Skeletal muscle tissue (tissue), 4 donors: ENCODE results near the gene DNAJC1. TPM values are rescaled to one million over a fixed set of nuclear protein-coding genes. Genes with fewer than 3 reads are reported as not detected.
"Not testable (repeated sequence)": the region's sequence is repeated elsewhere in the genome, so short reads cannot be mapped to it uniquely, and the experiment has no call there.

Experiments used
- H3K27ac ChIP-seq: one replicate; pipeline ENCODE4 v1.7.0; 2013; ENCODE audit warnings: mild to moderate bottlenecking, low read depth, low read length, inconsistent platforms
- H3K27me3 ChIP-seq, 3 donors: one replicate each; pipeline ENCODE4 v1.7.0; 2013; ENCODE audit warnings: low read length in 3 of 3; ENCODE audit not compliant: control insufficient read depth in 3 of 3, insufficient read depth in 3 of 3
- H3K36me3 ChIP-seq, 3 donors: one replicate each; pipeline ENCODE4 v1.7.0; 2013; ENCODE audit warnings: low read length in 3 of 3; ENCODE audit not compliant: control insufficient read depth in 3 of 3, insufficient read depth in 3 of 3
- H3K4me1 ChIP-seq, 3 donors: one replicate each; pipeline ENCODE4 v1.7.0; 2013; ENCODE audit warnings: low read length in 3 of 3, mild to moderate bottlenecking in 3 of 3; ENCODE audit not compliant: control insufficient read depth in 3 of 3, insufficient read depth in 3 of 3
- H3K4me3 ChIP-seq, 3 donors: one replicate each; pipeline ENCODE4 v1.7.0; 2013; ENCODE audit warnings: low read length in 3 of 3
- H3K9ac ChIP-seq, 3 donors: one replicate each; pipeline ENCODE4 v1.7.0; 2013; ENCODE audit warnings: low read length in 3 of 3, mild to moderate bottlenecking in 3 of 3, moderate library complexity in 2 of 3, low read depth in 1 of 3
- H3K9me3 ChIP-seq, 3 donors: one replicate each; pipeline ENCODE4 v1.7.0; 2013; ENCODE audit warnings: low read length in 3 of 3; ENCODE audit not compliant: control insufficient read depth in 3 of 3
- total RNA-seq: library from RNA; depleted of rRNA; stranded (reverse); fragments of >200 nt; gene quantifications from one replicate; pipeline ENCODE4 v1.2.3, GENCODE V29; 2014
- donor health status: Osteomylitis.

The DNAJC1 gene
- total RNA-seq, 1 donor from 2014 or later = 9.9 TPM

- Histone ChIP-seq H3K4me3 (no peak overlapping the region), H3K9me3 (no peaks in the 10 kb centered on the region), H3K4me1 (no peaks in the 10 kb centered on the region), H3K27ac (no peak overlapping the region), H3K9ac (no peak overlapping the region), H3K36me3 (no peaks in the 10 kb centered on the region), H3K27me3 (no peaks in the 10 kb centered on the region)
Observed at GRCh38 chr10:22029445-22030236, 26.1 kb upstream of the DNAJC1 start.

GRCh38 chr10:22027364-22028238 lies 24.1 kb upstream of the DNAJC1 start:
- Histone ChIP-seq H3K9me3 (no peaks in the 10 kb centered on the region), H3K27ac (no peak overlapping the region), H3K4me3 (no peak overlapping the region), H3K4me1 (no peaks in the 10 kb centered on the region), H3K9ac (no peak overlapping the region), H3K36me3 (no peaks in the 10 kb centered on the region), H3K27me3 (no peaks in the 10 kb centered on the region)

GRCh38 chr10:22026287-22026686 lies 22.8 kb upstream of the DNAJC1 start:
- H3K4me1 ChIP-seq = peaks cover 0 to 2% (median 0%) of the 10 kb centered on the region in 3 donors
- H3K9me3 ChIP-seq = no peaks in the 10 kb centered on the region

GRCh38 chr10:22023508-22023907 lies 20.0 kb upstream of the DNAJC1 start:
- Histone ChIP-seq H3K27ac (no peak overlapping the region), H3K9me3 (no peaks in the 10 kb centered on the region), H3K27me3 (no peaks in the 10 kb centered on the region), H3K9ac (no peak overlapping the region), H3K4me1 (peaks cover 0 to 2% (median 0%) of the 10 kb centered on the region in 3 donors), H3K4me3 (no peak overlapping the region), H3K36me3 (no peaks in the 10 kb centered on the region)

More at GRCh38 chr10:22026287-22026686, 22.8 kb upstream of the DNAJC1 start:
- Histone ChIP-seq H3K4me3 (no peak overlapping the region), H3K27me3 (no peaks in the 10 kb centered on the region), H3K27ac (no peak overlapping the region), H3K36me3 (no peaks in the 10 kb centered on the region), H3K9ac (no peak overlapping the region)

- no peaks in the 10 kb centered on the region for H3K36me3 ChIP-seq
- H3K9me3 ChIP-seq = no peaks in the 10 kb centered on the region
- no peak overlapping the region for H3K27ac ChIP-seq
- no peaks in the 10 kb centered on the region for H3K27me3 ChIP-seq
- H3K9ac ChIP-seq = no peak overlapping the region
- no peak overlapping the region for H3K4me3 ChIP-seq
- peaks cover 0 to 2% (median 0%) of the 10 kb centered on the region in 3 donors for H3K4me1 ChIP-seq
Observed at GRCh38 chr10:22022257-22023032, 18.9 kb upstream of the DNAJC1 start.

- not testable (repeated sequence) for H3K27ac ChIP-seq, H3K4me1 ChIP-seq, H3K9ac ChIP-seq, H3K36me3 ChIP-seq, H3K4me3 ChIP-seq, H3K27me3 ChIP-seq, H3K9me3 ChIP-seq
Observed at GRCh38 chr10:22021144-22021543, 17.6 kb upstream of the DNAJC1 start.

GRCh38 chr10:22017283-22018020 lies 13.9 kb upstream of the DNAJC1 start:
- Histone ChIP-seq H3K27me3 (no peaks in the 10 kb centered on the region), H3K4me1 (peaks cover 0 to 2% (median 0%) of the 10 kb centered on the region in 3 donors), H3K4me3 (no peak overlapping the region), H3K27ac (no peak overlapping the region), H3K9ac (no peak overlapping the region), H3K9me3 (no peaks in the 10 kb centered on the region), H3K36me3 (no peaks in the 10 kb centered on the region)

GRCh38 chr10:22016046-22016705 lies 12.6 kb upstream of the DNAJC1 start:
- H3K27ac ChIP-seq = no peak overlapping the region
- no peaks in the 10 kb centered on the region for H3K36me3 ChIP-seq
- no peak overlapping the region for H3K4me3 ChIP-seq
- H3K4me1 ChIP-seq = no peaks in the 10 kb centered on the region
- H3K9me3 ChIP-seq = no peaks in the 10 kb centered on the region
- H3K9ac ChIP-seq = no peak overlapping the region
- no peaks in the 10 kb centered on the region for H3K27me3 ChIP-seq

- Histone ChIP-seq H3K9ac (no peak overlapping the region), H3K27me3 (no peaks in the 10 kb centered on the region), H3K4me3 (no peak overlapping the region), H3K36me3 (no peaks in the 10 kb centered on the region), H3K27ac (no peak overlapping the region), H3K9me3 (no peaks in the 10 kb centered on the region), H3K4me1 (no peaks in the 10 kb centered on the region)
Observed at GRCh38 chr10:22010973-22011408, 7.5 kb upstream of the DNAJC1 start.
